ENCODE results near the gene BCORL1.

- TF ChIP-seq CTCF (IDR thresholded peaks at IDR 0.05; ENCODE audit: poor library complexity, severe bottlenecking) (no peak), EZH2 (IDR thresholded peaks at IDR 0.05; ENCODE audit: borderline replicate concordance, insufficient read depth, low read length, poor library complexity, severe bottlenecking) (no peak), POLR2AphosphoS5 (IDR thresholded peaks at IDR 0.05) (no peak)
These were observed 49.6 kb upstream of the BCORL1 start for GRCh38 chrX:129932821-129933321.

All from neural cell (in vitro differentiated cells).